Ecto neural progenitor cell (in vitro differentiated cells): ENCODE results near the gene SLC5A9.

Source experiments
- DNase-seq: peaks from one replicate; pipeline ENCODE4 v3.0.0-alpha.2; 2018; ENCODE audit warnings: low spot score

Gene SLC5A9

GRCh38 chr1:48222501-48223242 lies at the start of gene SLC5A9:
SLC5A9 (plus strand) TSS chr1:48222716; CDS start chr1:48222737, 21 bp downstream.
- DNase-seq: no peak

GRCh38 chr1:48175116-48175515 lies 47.4 kb upstream of the SLC5A9 start:
- no peak for DNase-seq

- DNase-seq: no peak
These were observed 45.3 kb upstream of the SLC5A9 start for GRCh38 chr1:48177257-48177656.

GRCh38 chr1:48181669-48182367 lies 40.7 kb upstream of the SLC5A9 start:
- no peak for DNase-seq

GRCh38 chr1:48182439-48182838 lies 40.1 kb upstream of the SLC5A9 start:
- DNase-seq: no peak

GRCh38 chr1:48186306-48186839 lies 36.1 kb upstream of the SLC5A9 start:
- DNase-seq: no peak

GRCh38 chr1:48187969-48188563 lies 34.5 kb upstream of the SLC5A9 start:
- DNase-seq: no peak

GRCh38 chr1:48190881-48191280 lies 31.6 kb upstream of the SLC5A9 start:
- DNase-seq: no peak

GRCh38 chr1:48194801-48195200 lies 27.7 kb upstream of the SLC5A9 start:
- DNase-seq: no peak

GRCh38 chr1:48196237-48196636 lies 26.3 kb upstream of the SLC5A9 start:
- no peak for DNase-seq

GRCh38 chr1:48198970-48199369 lies 23.5 kb upstream of the SLC5A9 start:
- DNase-seq: no peak

GRCh38 chr1:48200166-48200900 lies 22.2 kb upstream of the SLC5A9 start:
- DNase-seq: no peak

GRCh38 chr1:48202030-48202752 lies 20.3 kb upstream of the SLC5A9 start:
- peak; percentile 79 for DNase-seq

- DNase-seq: no peak
These were observed 19.1 kb upstream of the SLC5A9 start for GRCh38 chr1:48203287-48203900.

GRCh38 chr1:48205522-48205921 lies 17.0 kb upstream of the SLC5A9 start:
- DNase-seq: no peak

GRCh38 chr1:48206371-48206770 lies 16.1 kb upstream of the SLC5A9 start:
- no peak for DNase-seq

- no peak for DNase-seq
These were observed 15.4 kb upstream of the SLC5A9 start for GRCh38 chr1:48207131-48207530.

- no peak for DNase-seq
These were observed 14.9 kb upstream of the SLC5A9 start for GRCh38 chr1:48207536-48208075.

GRCh38 chr1:48208251-48208650 lies 14.3 kb upstream of the SLC5A9 start:
- DNase-seq: no peak

GRCh38 chr1:48208652-48209051 lies 13.9 kb upstream of the SLC5A9 start:
- DNase-seq: no peak

GRCh38 chr1:48213462-48213861 lies 9.1 kb upstream of the SLC5A9 start:
- peak; percentile 14 for DNase-seq
